Endothelial cell (in vitro differentiated cells): ENCODE data around the gene ETS2. TPM values are rescaled to one million over a fixed set of nuclear protein-coding genes. Genes with fewer than 3 reads are reported as not detected.
A peak's percentile ranks its signal among the peaks of the same experiment; 100 is the strongest.

Source experiments
- DNase-seq: peaks from one replicate; pipeline ENCODE4 v3.0.0; 2021; ENCODE audit warnings: low spot score
- H3K27ac Mint-ChIP-seq: one replicate; pipeline ENCODE4 v1.8.0; 2021; ENCODE audit warnings: mixed read lengths, inconsistent platforms; ENCODE audit not compliant: unreplicated experiment
- H3K27me3 Mint-ChIP-seq: one replicate; pipeline ENCODE4 v1.8.0; 2021; ENCODE audit warnings: mild to moderate bottlenecking, moderate library complexity, mixed read lengths, inconsistent platforms; ENCODE audit not compliant: unreplicated experiment
- H3K36me3 Mint-ChIP-seq: one replicate; pipeline ENCODE4 v1.8.0; 2021; ENCODE audit warnings: mild to moderate bottlenecking, low read depth, mixed read lengths, inconsistent platforms; ENCODE audit not compliant: unreplicated experiment
- H3K4me1 Mint-ChIP-seq: one replicate; pipeline ENCODE4 v1.8.0; 2021; ENCODE audit warnings: mild to moderate bottlenecking, mixed read lengths, inconsistent platforms; ENCODE audit not compliant: unreplicated experiment
- H3K4me3 Mint-ChIP-seq: one replicate; pipeline ENCODE4 v1.8.0; 2021; ENCODE audit warnings: mild to moderate bottlenecking, mixed read lengths, inconsistent platforms; ENCODE audit not compliant: unreplicated experiment
- H3K9me3 Mint-ChIP-seq: one replicate; pipeline ENCODE4 v1.8.0; 2021; ENCODE audit warnings: mixed read lengths, inconsistent platforms; ENCODE audit not compliant: unreplicated experiment
- CTCF ChIP-seq: fragments of 200-600 bp; sonication (generic); IDR thresholded peaks from one replicate; pipeline ENCODE4 v1.5.0; 2021; ENCODE audit warnings: antibody characterized with exemption; ENCODE audit not compliant: unreplicated experiment
- total RNA-seq: library from RNA; stranded (reverse); fragmentation: NEBNext Ultra II Directional; extraction: Animal tissue kit (Norgen Biotek cat#: 25700); gene quantifications from one replicate; pipeline ENCODE4 v1.2.1, GENCODE V29; 2021; ENCODE audit not compliant: unreplicated experiment

ETS2 gene
- total RNA-seq, 1 donor from 2014 or later = 74.2 TPM

- Mint-ChIP-seq H3K27ac (peak overlapping the region; percentile 25), H3K4me3 (peak overlapping the region; percentile 3), H3K36me3 (peaks cover 6% of the 10 kb centered on the region), H3K4me1 (peaks cover 7% of the 10 kb centered on the region), H3K9me3 (no peaks in the 10 kb centered on the region), H3K27me3 (peaks cover 6% of the 10 kb centered on the region)
- TF ChIP-seq CTCF = no peak
- DNase-seq = no peak
Measured at GRCh38 chr21:38852708-38853107, 47.0 kb downstream of the ETS2 start.

- Mint-ChIP-seq H3K4me3 (no peak overlapping the region), H3K27ac (no peak overlapping the region), H3K27me3 (peaks cover 6% of the 10 kb centered on the region), H3K9me3 (no peaks in the 10 kb centered on the region), H3K4me1 (peaks cover 14% of the 10 kb centered on the region), H3K36me3 (peaks cover 6% of the 10 kb centered on the region)
- no peak for DNase-seq
- TF ChIP-seq CTCF = no peak
Measured at GRCh38 chr21:38853421-38853919, 47.7 kb downstream of the ETS2 start.

GRCh38 chr21:38857152-38857825 is 51.6 kb downstream of the ETS2 start:
- Mint-ChIP-seq H3K4me1 (peaks cover 25% of the 10 kb centered on the region), H3K9me3 (no peaks in the 10 kb centered on the region), H3K4me3 (no peak overlapping the region), H3K36me3 (peaks cover 6% of the 10 kb centered on the region), H3K27me3 (peaks cover 12% of the 10 kb centered on the region), H3K27ac (no peak overlapping the region)
- DNase-seq = no peak
- TF ChIP-seq CTCF = no peak

- TF ChIP-seq CTCF = no peak
Measured at GRCh38 chr21:38858026-38858811, 52.5 kb downstream of the ETS2 start.

GRCh38 chr21:38858812-38859205 is 53.1 kb downstream of the ETS2 start:
- no peak for DNase-seq
- H3K4me3 Mint-ChIP-seq = no peak overlapping the region
- TF ChIP-seq CTCF = no peak
- no peaks in the 10 kb centered on the region for H3K9me3 Mint-ChIP-seq
- peaks cover 26% of the 10 kb centered on the region for H3K4me1 Mint-ChIP-seq
- no peaks in the 10 kb centered on the region for H3K36me3 Mint-ChIP-seq
- H3K27ac Mint-ChIP-seq = peak overlapping the region; percentile 39
- peaks cover 11% of the 10 kb centered on the region for H3K27me3 Mint-ChIP-seq

More at GRCh38 chr21:38858026-38858811, 52.5 kb downstream of the ETS2 start:
- H3K9me3 Mint-ChIP-seq = no peaks in the 10 kb centered on the region
- no peak overlapping the region for H3K4me3 Mint-ChIP-seq
- H3K27me3 Mint-ChIP-seq = peaks cover 11% of the 10 kb centered on the region
- H3K4me1 Mint-ChIP-seq = peaks cover 25% of the 10 kb centered on the region
- DNase-seq = no peak
- H3K36me3 Mint-ChIP-seq = no peaks in the 10 kb centered on the region
- H3K27ac Mint-ChIP-seq = no peak overlapping the region
